Mesothelial cell of epicardium (in vitro differentiated cells): ENCODE results near the gene PAK4. TPM values are rescaled to one million over a fixed set of nuclear protein-coding genes. Genes with fewer than 3 reads are reported as not detected.

Experiments
- DNase-seq, 2 experiments: peaks; one replicate each; pipeline ENCODE4 v3.0.0; 2021; ENCODE audit warnings: low spot score in 2 of 2; ENCODE audit not compliant: unreplicated experiment in 2 of 2
- H3K27ac Mint-ChIP-seq: 2 replicates; pipeline ENCODE4 v1.8.0; 2021; ENCODE audit warnings: mixed read lengths
- H3K27me3 Mint-ChIP-seq: 2 replicates; pipeline ENCODE4 v1.8.0; 2021; ENCODE audit warnings: low read depth, mixed read lengths
- H3K36me3 Mint-ChIP-seq: 2 replicates; pipeline ENCODE4 v1.8.0; 2021; ENCODE audit warnings: mixed read lengths
- H3K4me1 Mint-ChIP-seq: 2 replicates; pipeline ENCODE4 v1.8.0; 2021; ENCODE audit warnings: mixed read lengths
- H3K4me3 Mint-ChIP-seq: 2 replicates; pipeline ENCODE4 v1.8.0; 2021; ENCODE audit warnings: mild to moderate bottlenecking, moderate library complexity, mixed read lengths
- H3K9me3 Mint-ChIP-seq: 2 replicates; pipeline ENCODE4 v1.8.0; 2021; ENCODE audit warnings: mixed read lengths
- total RNA-seq: library from RNA; stranded (reverse); gene quantifications from 3 replicates; pipeline ENCODE4 v1.2.1, GENCODE V29; 2021
- TF ChIP-seq, protein P1 (sequence below): fragments of 200-600 bp; sonication (generic); IDR thresholded peaks from one replicate; pipeline ENCODE4 v1.5.0; 2021; ENCODE audit warnings: antibody characterized with exemption; ENCODE audit not compliant: unreplicated experiment

PAK4 gene
- total RNA-seq, 1 donor from 2014 or later, result 102 TPM

DNA sequence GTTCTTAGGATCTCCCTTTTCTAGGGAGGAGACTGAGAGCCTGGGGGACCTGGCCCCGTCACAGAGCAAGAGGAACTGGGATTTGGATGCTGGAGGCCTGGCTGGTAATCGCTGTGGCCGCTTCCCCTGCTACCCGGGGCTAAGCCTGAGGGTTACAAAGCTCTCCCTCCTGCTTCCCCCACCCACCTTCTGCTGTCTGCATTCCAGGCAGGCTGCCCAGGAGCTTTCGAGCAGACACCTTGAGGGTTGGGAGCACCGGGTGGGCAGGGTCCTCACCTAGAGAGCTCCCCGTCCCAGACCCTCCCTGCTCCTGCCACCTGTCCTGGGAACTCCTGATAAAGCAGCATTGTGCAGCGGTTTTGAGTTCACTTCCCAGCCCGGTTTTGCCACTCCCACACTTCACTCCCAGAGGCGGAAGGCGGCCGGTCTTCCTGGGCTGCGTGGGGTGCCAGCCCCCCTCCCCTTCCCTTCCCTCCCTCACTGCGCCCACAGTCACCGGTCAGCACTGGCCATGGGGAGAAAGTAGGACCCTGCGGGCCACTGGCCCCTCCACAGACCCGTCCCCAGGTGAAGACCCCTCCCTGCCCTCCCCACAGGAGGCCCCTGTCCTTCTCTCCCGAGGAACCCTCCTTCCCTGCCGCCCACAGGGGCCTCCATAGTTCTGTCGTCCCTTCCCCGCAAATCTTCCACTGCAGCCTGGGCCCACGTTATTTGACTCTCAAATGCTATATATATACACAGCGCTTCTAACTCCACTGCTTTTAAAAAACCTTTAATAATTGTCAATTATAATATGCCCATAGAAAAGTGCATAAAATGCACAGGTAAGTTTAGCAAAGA is 8.1 kb downstream of the PAK4 start:
- Mint-ChIP-seq H3K4me1 (peaks cover 82% of the 10 kb centered on the region), H3K4me3 (peak overlapping the region; percentile 46)
- TF ChIP-seq, protein P1, sequence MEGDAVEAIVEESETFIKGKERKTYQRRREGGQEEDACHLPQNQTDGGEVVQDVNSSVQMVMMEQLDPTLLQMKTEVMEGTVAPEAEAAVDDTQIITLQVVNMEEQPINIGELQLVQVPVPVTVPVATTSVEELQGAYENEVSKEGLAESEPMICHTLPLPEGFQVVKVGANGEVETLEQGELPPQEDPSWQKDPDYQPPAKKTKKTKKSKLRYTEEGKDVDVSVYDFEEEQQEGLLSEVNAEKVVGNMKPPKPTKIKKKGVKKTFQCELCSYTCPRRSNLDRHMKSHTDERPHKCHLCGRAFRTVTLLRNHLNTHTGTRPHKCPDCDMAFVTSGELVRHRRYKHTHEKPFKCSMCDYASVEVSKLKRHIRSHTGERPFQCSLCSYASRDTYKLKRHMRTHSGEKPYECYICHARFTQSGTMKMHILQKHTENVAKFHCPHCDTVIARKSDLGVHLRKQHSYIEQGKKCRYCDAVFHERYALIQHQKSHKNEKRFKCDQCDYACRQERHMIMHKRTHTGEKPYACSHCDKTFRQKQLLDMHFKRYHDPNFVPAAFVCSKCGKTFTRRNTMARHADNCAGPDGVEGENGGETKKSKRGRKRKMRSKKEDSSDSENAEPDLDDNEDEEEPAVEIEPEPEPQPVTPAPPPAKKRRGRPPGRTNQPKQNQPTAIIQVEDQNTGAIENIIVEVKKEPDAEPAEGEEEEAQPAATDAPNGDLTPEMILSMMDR, result no peak

GRCh38 chr19:39135701-39136100 is 10.1 kb downstream of the PAK4 start:
- Mint-ChIP-seq H3K4me3 (no peak overlapping the region), H3K36me3 (no peaks in the 10 kb centered on the region), H3K27me3 (no peaks in the 10 kb centered on the region), H3K4me1 (peaks cover 84% of the 10 kb centered on the region), H3K27ac (peak overlapping the region; percentile 100), H3K9me3 (no peaks in the 10 kb centered on the region)
- no peak for DNase-seq
- TF ChIP-seq, protein P1, result no peak

More for the DNA sequence above, 8.1 kb downstream of the PAK4 start:
- peak overlapping the region; percentile 100 for H3K27ac Mint-ChIP-seq
- H3K9me3 Mint-ChIP-seq, result no peaks in the 10 kb centered on the region
- H3K36me3 Mint-ChIP-seq, result no peaks in the 10 kb centered on the region
- peak in 1 of 2 experiments; percentile 62 for DNase-seq
- H3K27me3 Mint-ChIP-seq, result no peaks in the 10 kb centered on the region

- peak overlapping the region; percentile 100 for H3K27ac Mint-ChIP-seq
- peaks cover 84% of the 10 kb centered on the region for H3K4me1 Mint-ChIP-seq
- H3K27me3 Mint-ChIP-seq, result no peaks in the 10 kb centered on the region
- TF ChIP-seq, protein P1, result no peak
- no peaks in the 10 kb centered on the region for H3K36me3 Mint-ChIP-seq
- no peak for DNase-seq
- no peak overlapping the region for H3K4me3 Mint-ChIP-seq
- no peaks in the 10 kb centered on the region for H3K9me3 Mint-ChIP-seq
These were observed 10.8 kb downstream of the PAK4 start for GRCh38 chr19:39136225-39136940.

- Mint-ChIP-seq H3K4me1 (peaks cover 82% of the 10 kb centered on the region), H3K9me3 (no peaks in the 10 kb centered on the region), H3K4me3 (no peak overlapping the region), H3K27me3 (no peaks in the 10 kb centered on the region), H3K27ac (peak overlapping the region; percentile 100), H3K36me3 (no peaks in the 10 kb centered on the region)
- no peak for DNase-seq
- TF ChIP-seq, protein P1, result no peak
These were observed 11.5 kb downstream of the PAK4 start for GRCh38 chr19:39137131-39137530.

DNA sequence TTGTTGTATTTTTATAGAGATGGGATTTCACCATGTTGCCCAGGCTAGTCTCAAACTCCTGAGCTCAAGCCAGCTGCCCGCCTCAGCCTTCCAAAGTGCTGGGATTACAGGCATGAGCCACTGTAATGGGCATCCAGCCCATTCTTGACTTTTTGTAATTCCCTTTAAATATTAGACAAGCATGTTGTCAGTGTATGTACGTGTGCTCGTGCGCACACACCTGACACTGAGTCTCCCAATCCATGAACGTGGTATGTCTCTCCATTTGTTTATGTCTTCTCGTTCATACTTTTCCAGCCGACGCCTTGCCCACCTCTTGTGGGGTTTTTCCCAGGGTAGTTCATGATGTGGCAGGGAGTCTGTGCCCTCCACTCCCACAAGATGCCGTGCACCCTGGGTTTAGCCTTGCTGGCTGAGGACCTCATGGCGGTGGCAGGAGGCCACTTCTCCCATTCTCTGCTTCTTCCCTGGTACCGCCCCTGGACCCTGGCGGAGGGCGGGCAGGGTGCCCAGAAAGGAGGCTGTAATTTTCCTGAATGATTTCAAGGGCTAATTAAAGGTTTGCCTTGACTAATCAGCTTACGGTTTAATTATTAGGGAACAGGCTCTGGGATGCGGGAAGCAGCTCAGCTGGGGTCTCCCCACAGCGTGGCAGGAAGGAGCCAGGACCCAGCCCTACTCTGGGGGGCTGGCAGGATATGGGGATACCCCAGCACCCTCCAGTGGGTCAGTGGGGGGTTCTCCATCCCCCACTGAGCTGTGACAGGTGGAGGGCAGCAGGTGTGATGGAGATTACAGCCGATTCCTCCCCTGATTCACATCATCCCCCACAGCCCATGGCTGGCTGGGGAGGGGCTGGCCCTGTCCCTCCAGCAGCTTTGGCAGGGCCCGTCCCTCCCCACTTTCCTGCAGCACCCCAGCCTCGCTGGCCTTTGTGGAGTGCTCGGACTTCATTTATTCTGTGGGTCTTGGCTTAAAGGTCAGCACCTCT is 12.9 kb downstream of the PAK4 start:
- Mint-ChIP-seq H3K36me3 (no peaks in the 10 kb centered on the region), H3K4me3 (no peak overlapping the region), H3K27me3 (no peaks in the 10 kb centered on the region), H3K4me1 (peaks cover 72% of the 10 kb centered on the region), H3K9me3 (no peaks in the 10 kb centered on the region), H3K27ac (peak overlapping the region; percentile 100)
- DNase-seq, result no peak
- TF ChIP-seq, protein P1, result no peak
